Measurements from ENCODE around the gene ADNP. TPM values are rescaled to one million over a fixed set of nuclear protein-coding genes. Genes with fewer than 3 reads are reported as not detected.

Gene ADNP
- polyA plus RNA-seq, 1 donor (not counting 4 experiments of a cell fraction or from before 2014, with no cell fraction given): 29.3 TPM

GRCh38 chr20:50873585-50873984 lies 57.7 kb downstream of the ADNP start:
- Histone ChIP-seq H3K9ac (ENCODE audit: control insufficient read depth, extremely low read depth, insufficient read depth, low read length) (no peak overlapping the region), H3K79me2 (ENCODE audit: control insufficient read depth, insufficient read depth, low read length) (no peaks in the 10 kb centered on the region), H3K9me1 (ENCODE audit: control insufficient read depth, extremely low read depth, insufficient read depth, low read length) (no peaks in the 10 kb centered on the region), H3K4me2 (ENCODE audit: control insufficient read depth, extremely low read depth, insufficient read depth, low read depth, low read length) (no peak overlapping the region), H3K9me3 (ENCODE audit: control insufficient read depth, low read depth, low read length) (no peaks in the 10 kb centered on the region), H4K20me1 (ENCODE audit: control insufficient read depth, extremely low read depth, insufficient read depth, low read length) (no peaks in the 10 kb centered on the region), H3K4me1 (ENCODE audit: control insufficient read depth, extremely low read depth, insufficient read depth, low read length) (no peaks in the 10 kb centered on the region), H3K36me3 (ENCODE audit: control insufficient read depth in 2 of 2, extremely low read depth in 1 of 2, insufficient read depth in 2 of 2, low read length in 2 of 2) (peaks cover 0 to 2% of the 10 kb centered on the region in 2 experiments), H2AFZ (ENCODE audit: control insufficient read depth, low read length) (no peak overlapping the region), H3K27ac (ENCODE audit: control insufficient read depth, insufficient read depth, low read length) (no peak overlapping the region), H3K4me3 (ENCODE audit: control insufficient read depth in 2 of 3, extremely low read depth in 1 of 3, insufficient read depth in 2 of 3, low read depth in 1 of 3, low read length in 3 of 3) (no peak overlapping the region), H3K27me3 (ENCODE audit: control insufficient read depth, extremely low read depth, insufficient read depth, low read length) (no peaks in the 10 kb centered on the region)
- dilution Hi-C loops (cut with MboI; ENCODE audit: extremely low pct_ligation_motif_present, low sequenced_read_pairs): no loop called here
- TF ChIP-seq EZH2 (IDR thresholded peaks at IDR 0.05; ENCODE audit: low read length): no peak
- no peak for TF ChIP-seq CTCF (optimal IDR thresholded peaks at IDR 0.05 in 1 of 3, IDR thresholded peaks at IDR 0.05 in 1 of 3, conservative IDR thresholded peaks at IDR 0.05 in 1 of 3; ENCODE audit: extremely low read depth in 1 of 3, insufficient read depth in 2 of 3, low read length in 3 of 3)
- DNase-seq (ENCODE audit: low read depth, low spot score) (no peak), FAIRE-seq (no peak)

GRCh38 chr20:50872560-50873425 lies 58.4 kb downstream of the ADNP start:
- H3K9me1 ChIP-seq (ENCODE audit: control insufficient read depth, extremely low read depth, insufficient read depth, low read length): no peaks in the 10 kb centered on the region
- H3K4me1 ChIP-seq (ENCODE audit: control insufficient read depth, extremely low read depth, insufficient read depth, low read length): no peaks in the 10 kb centered on the region
- H3K36me3 ChIP-seq (ENCODE audit: control insufficient read depth in 2 of 2, extremely low read depth in 1 of 2, insufficient read depth in 2 of 2, low read length in 2 of 2): peaks cover 0 to 2% of the 10 kb centered on the region in 2 experiments
- H4K20me1 ChIP-seq (ENCODE audit: control insufficient read depth, extremely low read depth, insufficient read depth, low read length): no peaks in the 10 kb centered on the region
- H3K27me3 ChIP-seq (ENCODE audit: control insufficient read depth, extremely low read depth, insufficient read depth, low read length): no peaks in the 10 kb centered on the region
- DNase-seq (ENCODE audit: low read depth, low spot score) (no peak), FAIRE-seq (no peak)
- no peaks in the 10 kb centered on the region for H3K9me3 ChIP-seq (ENCODE audit: control insufficient read depth, low read depth, low read length)
- H2AFZ ChIP-seq (ENCODE audit: control insufficient read depth, low read length): no peak overlapping the region
- no peak overlapping the region for H3K4me3 ChIP-seq (ENCODE audit: control insufficient read depth in 2 of 3, extremely low read depth in 1 of 3, insufficient read depth in 2 of 3, low read depth in 1 of 3, low read length in 3 of 3)
- H3K27ac ChIP-seq (ENCODE audit: control insufficient read depth, insufficient read depth, low read length): no peak overlapping the region
- no peaks in the 10 kb centered on the region for H3K79me2 ChIP-seq (ENCODE audit: control insufficient read depth, insufficient read depth, low read length)
- no peak overlapping the region for H3K9ac ChIP-seq (ENCODE audit: control insufficient read depth, extremely low read depth, insufficient read depth, low read length)
- TF ChIP-seq CTCF (optimal IDR thresholded peaks at IDR 0.05 in 1 of 3, IDR thresholded peaks at IDR 0.05 in 1 of 3, conservative IDR thresholded peaks at IDR 0.05 in 1 of 3; ENCODE audit: extremely low read depth in 1 of 3, insufficient read depth in 2 of 3, low read length in 3 of 3) (no peak), EZH2 (IDR thresholded peaks at IDR 0.05; ENCODE audit: low read length) (no peak)
- dilution Hi-C loops (cut with MboI; ENCODE audit: extremely low pct_ligation_motif_present, low sequenced_read_pairs): no loop called here
- no peak overlapping the region for H3K4me2 ChIP-seq (ENCODE audit: control insufficient read depth, extremely low read depth, insufficient read depth, low read depth, low read length)
